ENCODE results near the gene CSF1. TPM values are rescaled to one million over a fixed set of nuclear protein-coding genes. Genes with fewer than 3 reads are reported as not detected.
A peak's percentile ranks its signal among the peaks of the same experiment; 100 is the strongest.

The CSF1 gene
- polyA plus RNA-seq, 1 of the 3 experiments (the other 2 are of a cell fraction): 31.9 TPM

DNA sequence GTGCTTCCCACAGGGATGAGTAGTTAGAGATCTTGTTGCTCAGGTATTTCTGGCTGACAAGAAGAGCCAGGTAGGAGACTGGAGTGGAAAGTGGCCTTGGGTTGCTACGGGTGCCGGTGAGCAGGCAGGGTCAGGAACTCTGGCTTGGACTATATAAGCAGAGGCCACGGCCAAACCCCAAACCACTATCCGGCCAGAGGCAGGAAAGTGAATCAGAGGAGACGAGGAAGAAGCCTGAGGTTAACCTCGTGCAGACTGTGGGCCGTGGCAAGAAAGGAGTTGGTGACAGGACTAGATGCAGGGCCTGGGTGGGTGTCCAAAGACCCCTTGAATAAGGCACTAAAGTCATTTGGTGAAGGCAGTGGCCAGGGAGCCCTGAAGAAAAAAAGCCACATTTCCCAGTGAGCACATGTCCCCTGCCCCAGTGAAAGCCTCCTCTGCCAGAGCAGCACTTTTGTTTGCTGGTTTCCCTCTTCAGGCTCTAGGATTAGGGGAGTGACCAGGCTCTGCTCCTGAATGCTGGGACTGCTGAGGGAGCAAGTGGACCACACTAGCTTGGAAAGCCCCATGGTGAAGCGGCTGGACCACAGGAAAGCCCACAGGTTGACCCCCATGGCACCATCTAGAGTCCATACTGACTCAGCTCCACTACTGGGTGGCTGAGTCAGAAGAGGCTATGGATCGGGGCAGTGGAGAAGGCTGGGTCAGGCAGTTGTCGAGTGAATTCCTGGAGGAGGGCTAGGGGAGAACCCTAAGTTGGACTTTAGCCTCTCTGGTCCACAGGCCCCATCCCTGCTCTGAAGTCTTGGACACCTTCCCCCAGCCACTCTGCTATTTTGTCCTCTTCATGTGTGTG is 23.4 kb downstream of the CSF1 start:
- Histone ChIP-seq H3K79me2 (ENCODE audit: insufficient read depth) (no peaks in the 10 kb centered on the region), H3K4me3 (ENCODE audit: low read depth in 2 of 2, low read length in 1 of 2) (no peak overlapping the region), H3K4me2 (no peak overlapping the region), H3K9me2 (no peaks in the 10 kb centered on the region), H2AFZ (ENCODE audit: low read depth) (peak overlapping the region; percentile 17; the same call in 1 of the 2 replicates), H3F3A (replicated peaks; ENCODE audit: insufficient read depth) (peaks cover 6% of the 10 kb centered on the region), H4K20me1 (ENCODE audit: insufficient read depth) (no peaks in the 10 kb centered on the region), H3K4me1 (ENCODE audit: control insufficient read depth in 1 of 2, insufficient read depth in 2 of 2, low read depth in 1 of 2, low read length in 1 of 2) (peaks cover 0 to 22% of the 10 kb centered on the region in 2 experiments; a peak in 2 of 4 replicates), H3K27me3 (ENCODE audit: insufficient read depth) (no peaks in the 10 kb centered on the region), H3K27ac (ENCODE audit: low read depth in 2 of 2, low read length in 1 of 2) (no peak overlapping the region), H3K36me3 (replicated peaks in 1 of 2; ENCODE audit: control insufficient read depth in 1 of 2, insufficient read depth in 2 of 2, low read length in 1 of 2) (peaks cover 0 to 5% of the 10 kb centered on the region in 2 experiments), H3K9ac (no peak overlapping the region), H3K9me3 (peaks cover 9% of the 10 kb centered on the region)
- DNase-seq: no peak
- 77% methylated on average over 8 of the region's 10 CpGs for WGBS (ENCODE audit: low lambda C conversion rate)
- CTCF ChIA-PET: no interaction called here
- POLR2A ChIA-PET: no interaction called here
- TF ChIP-seq, protein P1, sequence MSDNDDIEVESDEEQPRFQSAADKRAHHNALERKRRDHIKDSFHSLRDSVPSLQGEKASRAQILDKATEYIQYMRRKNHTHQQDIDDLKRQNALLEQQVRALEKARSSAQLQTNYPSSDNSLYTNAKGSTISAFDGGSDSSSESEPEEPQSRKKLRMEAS (IDR thresholded peaks at IDR 0.05; ENCODE audit: low read depth): 0 out of 2 replicates have a peak, but pooled peaks have one; percentile 25
- no peak for TF ChIP-seq MXI1 (IDR thresholded peaks at IDR 0.05; ENCODE audit: low read depth, low read length)
- TF ChIP-seq, protein P2, sequence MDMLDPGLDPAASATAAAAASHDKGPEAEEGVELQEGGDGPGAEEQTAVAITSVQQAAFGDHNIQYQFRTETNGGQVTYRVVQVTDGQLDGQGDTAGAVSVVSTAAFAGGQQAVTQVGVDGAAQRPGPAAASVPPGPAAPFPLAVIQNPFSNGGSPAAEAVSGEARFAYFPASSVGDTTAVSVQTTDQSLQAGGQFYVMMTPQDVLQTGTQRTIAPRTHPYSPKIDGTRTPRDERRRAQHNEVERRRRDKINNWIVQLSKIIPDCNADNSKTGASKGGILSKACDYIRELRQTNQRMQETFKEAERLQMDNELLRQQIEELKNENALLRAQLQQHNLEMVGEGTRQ (IDR thresholded peaks at IDR 0.05; ENCODE audit: borderline replicate concordance, low read depth, low read length): no peak

DNA sequence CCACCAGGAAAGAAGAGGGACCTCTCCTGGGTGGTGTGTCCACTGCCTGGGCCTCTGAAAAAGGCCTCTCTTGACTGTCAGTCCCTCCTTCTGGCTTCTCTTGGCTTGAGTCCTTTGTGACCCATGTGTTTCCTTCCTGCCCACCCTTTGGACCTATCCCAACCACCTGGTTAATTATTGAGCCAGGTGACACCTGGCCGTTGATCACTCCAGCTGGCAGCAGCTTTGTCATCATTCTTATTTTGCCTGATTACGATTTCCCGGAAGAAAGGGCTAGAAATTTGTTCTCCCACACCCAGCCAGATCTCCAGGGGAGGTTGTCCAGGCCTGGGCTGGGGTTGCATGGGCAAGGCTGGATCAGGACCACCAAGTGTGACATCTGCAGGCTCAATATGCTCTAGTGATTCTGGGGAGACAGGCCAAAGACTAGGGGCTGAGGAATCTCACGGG is 24.8 kb downstream of the CSF1 start:
- no peaks in the 10 kb centered on the region for H3K36me3 ChIP-seq (replicated peaks in 1 of 2; ENCODE audit: control insufficient read depth in 1 of 2, insufficient read depth in 2 of 2, low read length in 1 of 2)
- peaks cover 0 to 10% of the 10 kb centered on the region in 2 experiments; a peak in 2 of 4 replicates for H3K4me1 ChIP-seq (ENCODE audit: control insufficient read depth in 1 of 2, insufficient read depth in 2 of 2, low read depth in 1 of 2, low read length in 1 of 2)
- 22% methylated on average over 4 of the region's 4 CpGs for WGBS (ENCODE audit: low lambda C conversion rate)
- H3F3A ChIP-seq (replicated peaks; ENCODE audit: insufficient read depth): peaks cover 6% of the 10 kb centered on the region
- H4K20me1 ChIP-seq (ENCODE audit: insufficient read depth): no peaks in the 10 kb centered on the region
- H3K27me3 ChIP-seq (ENCODE audit: insufficient read depth): no peaks in the 10 kb centered on the region
- ChIA-PET CTCF (no interaction called here), POLR2A (no interaction called here)
- H3K9me2 ChIP-seq: no peaks in the 10 kb centered on the region
- no peak for DNase-seq
- H3K79me2 ChIP-seq (ENCODE audit: insufficient read depth): no peaks in the 10 kb centered on the region
- TF ChIP-seq, protein P3, sequence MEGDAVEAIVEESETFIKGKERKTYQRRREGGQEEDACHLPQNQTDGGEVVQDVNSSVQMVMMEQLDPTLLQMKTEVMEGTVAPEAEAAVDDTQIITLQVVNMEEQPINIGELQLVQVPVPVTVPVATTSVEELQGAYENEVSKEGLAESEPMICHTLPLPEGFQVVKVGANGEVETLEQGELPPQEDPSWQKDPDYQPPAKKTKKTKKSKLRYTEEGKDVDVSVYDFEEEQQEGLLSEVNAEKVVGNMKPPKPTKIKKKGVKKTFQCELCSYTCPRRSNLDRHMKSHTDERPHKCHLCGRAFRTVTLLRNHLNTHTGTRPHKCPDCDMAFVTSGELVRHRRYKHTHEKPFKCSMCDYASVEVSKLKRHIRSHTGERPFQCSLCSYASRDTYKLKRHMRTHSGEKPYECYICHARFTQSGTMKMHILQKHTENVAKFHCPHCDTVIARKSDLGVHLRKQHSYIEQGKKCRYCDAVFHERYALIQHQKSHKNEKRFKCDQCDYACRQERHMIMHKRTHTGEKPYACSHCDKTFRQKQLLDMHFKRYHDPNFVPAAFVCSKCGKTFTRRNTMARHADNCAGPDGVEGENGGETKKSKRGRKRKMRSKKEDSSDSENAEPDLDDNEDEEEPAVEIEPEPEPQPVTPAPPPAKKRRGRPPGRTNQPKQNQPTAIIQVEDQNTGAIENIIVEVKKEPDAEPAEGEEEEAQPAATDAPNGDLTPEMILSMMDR (IDR thresholded peaks at IDR 0.05): no peak
- TF ChIP-seq FOXM1 (IDR thresholded peaks at IDR 0.05; ENCODE audit: low read depth): no peak
- TF ChIP-seq ELF1 (IDR thresholded peaks at IDR 0.05): no peak
- TF ChIP-seq CHD2 (IDR thresholded peaks at IDR 0.05; ENCODE audit: low read length, partially characterized antibody): no peak
- TF ChIP-seq FOSL2 (IDR thresholded peaks at IDR 0.05; ENCODE audit: borderline replicate concordance, low read depth): no peak
- TF ChIP-seq EP300 (IDR thresholded peaks at IDR 0.05; ENCODE audit: borderline replicate concordance in 1 of 2, low read depth in 1 of 2, low read length in 1 of 2): no peak
- TF ChIP-seq, protein P4, sequence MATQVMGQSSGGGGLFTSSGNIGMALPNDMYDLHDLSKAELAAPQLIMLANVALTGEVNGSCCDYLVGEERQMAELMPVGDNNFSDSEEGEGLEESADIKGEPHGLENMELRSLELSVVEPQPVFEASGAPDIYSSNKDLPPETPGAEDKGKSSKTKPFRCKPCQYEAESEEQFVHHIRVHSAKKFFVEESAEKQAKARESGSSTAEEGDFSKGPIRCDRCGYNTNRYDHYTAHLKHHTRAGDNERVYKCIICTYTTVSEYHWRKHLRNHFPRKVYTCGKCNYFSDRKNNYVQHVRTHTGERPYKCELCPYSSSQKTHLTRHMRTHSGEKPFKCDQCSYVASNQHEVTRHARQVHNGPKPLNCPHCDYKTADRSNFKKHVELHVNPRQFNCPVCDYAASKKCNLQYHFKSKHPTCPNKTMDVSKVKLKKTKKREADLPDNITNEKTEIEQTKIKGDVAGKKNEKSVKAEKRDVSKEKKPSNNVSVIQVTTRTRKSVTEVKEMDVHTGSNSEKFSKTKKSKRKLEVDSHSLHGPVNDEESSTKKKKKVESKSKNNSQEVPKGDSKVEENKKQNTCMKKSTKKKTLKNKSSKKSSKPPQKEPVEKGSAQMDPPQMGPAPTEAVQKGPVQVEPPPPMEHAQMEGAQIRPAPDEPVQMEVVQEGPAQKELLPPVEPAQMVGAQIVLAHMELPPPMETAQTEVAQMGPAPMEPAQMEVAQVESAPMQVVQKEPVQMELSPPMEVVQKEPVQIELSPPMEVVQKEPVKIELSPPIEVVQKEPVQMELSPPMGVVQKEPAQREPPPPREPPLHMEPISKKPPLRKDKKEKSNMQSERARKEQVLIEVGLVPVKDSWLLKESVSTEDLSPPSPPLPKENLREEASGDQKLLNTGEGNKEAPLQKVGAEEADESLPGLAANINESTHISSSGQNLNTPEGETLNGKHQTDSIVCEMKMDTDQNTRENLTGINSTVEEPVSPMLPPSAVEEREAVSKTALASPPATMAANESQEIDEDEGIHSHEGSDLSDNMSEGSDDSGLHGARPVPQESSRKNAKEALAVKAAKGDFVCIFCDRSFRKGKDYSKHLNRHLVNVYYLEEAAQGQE (IDR thresholded peaks at IDR 0.05; ENCODE audit: low read depth, low read length): no peak
- no peak for TF ChIP-seq FOXJ3 (CRISPR knock-in tag; IDR thresholded peaks at IDR 0.05)
- no peak for TF ChIP-seq JUND (IDR thresholded peaks at IDR 0.05)
- TF ChIP-seq RCOR1 (IDR thresholded peaks at IDR 0.05; ENCODE audit: low read length): no peak
- no peak for TF ChIP-seq MXI1 (IDR thresholded peaks at IDR 0.05; ENCODE audit: low read depth, low read length)
- TF ChIP-seq, protein P5, sequence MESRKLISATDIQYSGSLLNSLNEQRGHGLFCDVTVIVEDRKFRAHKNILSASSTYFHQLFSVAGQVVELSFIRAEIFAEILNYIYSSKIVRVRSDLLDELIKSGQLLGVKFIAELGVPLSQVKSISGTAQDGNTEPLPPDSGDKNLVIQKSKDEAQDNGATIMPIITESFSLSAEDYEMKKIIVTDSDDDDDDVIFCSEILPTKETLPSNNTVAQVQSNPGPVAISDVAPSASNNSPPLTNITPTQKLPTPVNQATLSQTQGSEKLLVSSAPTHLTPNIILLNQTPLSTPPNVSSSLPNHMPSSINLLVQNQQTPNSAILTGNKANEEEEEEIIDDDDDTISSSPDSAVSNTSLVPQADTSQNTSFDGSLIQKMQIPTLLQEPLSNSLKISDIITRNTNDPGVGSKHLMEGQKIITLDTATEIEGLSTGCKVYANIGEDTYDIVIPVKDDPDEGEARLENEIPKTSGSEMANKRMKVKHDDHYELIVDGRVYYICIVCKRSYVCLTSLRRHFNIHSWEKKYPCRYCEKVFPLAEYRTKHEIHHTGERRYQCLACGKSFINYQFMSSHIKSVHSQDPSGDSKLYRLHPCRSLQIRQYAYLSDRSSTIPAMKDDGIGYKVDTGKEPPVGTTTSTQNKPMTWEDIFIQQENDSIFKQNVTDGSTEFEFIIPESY (IDR thresholded peaks at IDR 0.05; ENCODE audit: borderline replicate concordance, low read depth): no peak
- TF ChIP-seq SIN3A (IDR thresholded peaks at IDR 0.05; ENCODE audit: borderline replicate concordance, low read depth, low read length): no peak
- TF ChIP-seq, protein P1 (IDR thresholded peaks at IDR 0.05; ENCODE audit: low read depth): no peak
- no peak for TF ChIP-seq TCF12 (IDR thresholded peaks at IDR 0.05)
- H3K9me3 ChIP-seq: peaks cover 9% of the 10 kb centered on the region
- no peak overlapping the region for H3K27ac ChIP-seq (ENCODE audit: low read depth in 2 of 2, low read length in 1 of 2)
- no peak overlapping the region for H3K4me3 ChIP-seq (ENCODE audit: low read depth in 2 of 2, low read length in 1 of 2)
- no peak overlapping the region for H2AFZ ChIP-seq (ENCODE audit: low read depth)
- no peak overlapping the region for H3K4me2 ChIP-seq
- H3K9ac ChIP-seq: no peak overlapping the region

Measured in SK-N-SH (cell line).